ENCODE measurements around the gene MLXIP.

DNA sequence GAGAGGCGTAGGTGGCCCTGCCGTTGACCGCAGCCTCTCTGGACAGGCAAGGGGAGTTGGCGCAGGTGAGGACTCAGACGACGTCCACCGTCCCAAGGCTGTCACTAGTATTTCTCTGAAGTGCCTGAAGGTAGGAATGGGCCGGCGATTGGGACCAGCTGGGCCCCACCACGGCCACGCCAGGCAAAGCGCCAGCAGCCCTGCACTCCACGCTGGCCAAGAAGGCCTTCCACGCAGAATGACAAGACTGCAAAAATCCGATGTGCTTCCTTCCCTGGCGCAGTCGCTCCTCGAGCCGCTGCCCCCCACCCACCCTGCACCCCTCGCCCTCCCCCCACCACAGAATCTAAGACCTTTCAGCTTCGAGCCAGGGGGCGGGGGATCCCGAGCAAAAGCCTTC, 17.3 kb upstream of the MLXIP start:
- TF ChIP-seq CTCF (IDR thresholded peaks at IDR 0.05) (no peak), POLR2A (IDR thresholded peaks at IDR 0.05) (no peak)
